RWPE2 (cell line): ENCODE measurements around the gene YBEY.

Source experiments
- ATAC-seq: fragments of 200-7000 bp; cut with Tn5 transposase; 3 replicates; pipeline ENCODE4 v1.9.1; 2021; ENCODE audit warnings: low read depth
- DNase-seq: peaks from one replicate; pipeline ENCODE4 v3.0.0-alpha.2; 2020; ENCODE audit warnings: low spot score
- H3K27ac ChIP-seq: fragments of 450-650 bp; 2 replicates; pipeline ENCODE4 v1.5.1; 2017; ENCODE audit warnings: mild to moderate bottlenecking; ENCODE audit not compliant: poor library complexity, severe bottlenecking
- H3K27me3 ChIP-seq: fragments of 250-450 bp; sonication (Bioruptor Pico); 2 replicates; pipeline ENCODE4 v1.5.1; 2021; ENCODE audit warnings: mild to moderate bottlenecking, moderate library complexity; ENCODE audit not compliant: insufficient read depth, poor library complexity, severe bottlenecking
- H3K36me3 ChIP-seq: fragments of 250-450 bp; sonication (Bioruptor Pico); 2 replicates; pipeline ENCODE4 v1.5.1; 2020; ENCODE audit warnings: low read depth, mild to moderate bottlenecking, moderate library complexity
- H3K4me1 ChIP-seq: fragments of 250-450 bp; sonication (Bioruptor Pico); 2 replicates; pipeline ENCODE4 v1.5.1; 2021; ENCODE audit warnings: mild to moderate bottlenecking, moderate library complexity; ENCODE audit not compliant: insufficient read depth, poor library complexity, severe bottlenecking
- H3K4me3 ChIP-seq: fragments of 250-450 bp; sonication (Bioruptor Pico); 2 replicates; pipeline ENCODE4 v1.5.1; 2021; ENCODE audit warnings: mild to moderate bottlenecking, moderate library complexity; ENCODE audit not compliant: severe bottlenecking
- H3K9me3 ChIP-seq: fragments of 250-450 bp; sonication (Bioruptor Pico); 2 replicates; pipeline ENCODE4 v1.5.1; 2021; ENCODE audit warnings: mild to moderate bottlenecking, moderate library complexity; ENCODE audit not compliant: severe bottlenecking
- TF ChIP-seq, protein P1 (sequence below): fragments of 450-650 bp; IDR thresholded peaks from one replicate; pipeline ENCODE4 v1.5.1; 2017; ENCODE audit warnings: mild to moderate bottlenecking, moderate library complexity; ENCODE audit not compliant: poor library complexity, severe bottlenecking

The YBEY gene

DNA sequence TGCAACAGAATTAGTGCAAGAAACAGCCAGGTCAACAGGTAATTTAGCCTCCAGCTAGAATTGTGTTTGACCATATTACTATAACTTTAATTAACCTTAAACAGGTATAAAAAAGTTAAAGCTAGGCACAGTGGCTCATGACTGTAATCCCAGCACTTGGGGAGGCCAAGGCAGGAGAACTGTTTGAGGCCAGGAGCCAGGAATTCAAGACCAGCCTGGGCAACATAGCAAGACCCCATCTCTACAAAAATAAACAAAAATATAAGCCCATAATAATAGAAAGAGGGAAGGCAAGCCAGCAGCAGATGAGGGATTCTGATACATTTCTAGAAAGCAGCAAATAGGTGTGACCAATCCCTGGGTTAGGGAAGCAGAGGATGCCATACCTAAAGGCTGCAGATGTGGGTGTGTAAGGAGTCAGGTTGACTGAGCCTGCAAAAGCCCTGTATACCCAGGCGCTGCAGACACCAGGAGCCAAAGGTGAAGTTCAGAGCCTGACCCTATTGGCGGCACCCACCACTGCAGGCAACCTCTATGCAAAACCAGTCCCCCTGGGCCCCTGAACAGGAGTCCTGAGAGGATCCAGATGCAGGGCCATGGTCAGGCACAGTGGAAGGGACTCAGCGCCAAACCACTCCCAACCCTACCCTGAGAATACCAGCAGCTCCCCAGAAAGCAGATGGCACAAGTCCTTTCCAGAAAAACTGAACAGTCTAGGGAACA, 38.3 kb upstream of the YBEY start:
- H3K4me3 ChIP-seq = no peak overlapping the region
- H3K9me3 ChIP-seq = no peaks in the 10 kb centered on the region
- DNase-seq (no peak), ATAC-seq (no peak)
- no peaks in the 10 kb centered on the region for H3K27me3 ChIP-seq
- TF ChIP-seq, protein P1, sequence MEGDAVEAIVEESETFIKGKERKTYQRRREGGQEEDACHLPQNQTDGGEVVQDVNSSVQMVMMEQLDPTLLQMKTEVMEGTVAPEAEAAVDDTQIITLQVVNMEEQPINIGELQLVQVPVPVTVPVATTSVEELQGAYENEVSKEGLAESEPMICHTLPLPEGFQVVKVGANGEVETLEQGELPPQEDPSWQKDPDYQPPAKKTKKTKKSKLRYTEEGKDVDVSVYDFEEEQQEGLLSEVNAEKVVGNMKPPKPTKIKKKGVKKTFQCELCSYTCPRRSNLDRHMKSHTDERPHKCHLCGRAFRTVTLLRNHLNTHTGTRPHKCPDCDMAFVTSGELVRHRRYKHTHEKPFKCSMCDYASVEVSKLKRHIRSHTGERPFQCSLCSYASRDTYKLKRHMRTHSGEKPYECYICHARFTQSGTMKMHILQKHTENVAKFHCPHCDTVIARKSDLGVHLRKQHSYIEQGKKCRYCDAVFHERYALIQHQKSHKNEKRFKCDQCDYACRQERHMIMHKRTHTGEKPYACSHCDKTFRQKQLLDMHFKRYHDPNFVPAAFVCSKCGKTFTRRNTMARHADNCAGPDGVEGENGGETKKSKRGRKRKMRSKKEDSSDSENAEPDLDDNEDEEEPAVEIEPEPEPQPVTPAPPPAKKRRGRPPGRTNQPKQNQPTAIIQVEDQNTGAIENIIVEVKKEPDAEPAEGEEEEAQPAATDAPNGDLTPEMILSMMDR = no peak
- peaks cover 97% of the 10 kb centered on the region for H3K36me3 ChIP-seq
- no peak overlapping the region for H3K27ac ChIP-seq
- peaks cover 6% of the 10 kb centered on the region for H3K4me1 ChIP-seq

DNA sequence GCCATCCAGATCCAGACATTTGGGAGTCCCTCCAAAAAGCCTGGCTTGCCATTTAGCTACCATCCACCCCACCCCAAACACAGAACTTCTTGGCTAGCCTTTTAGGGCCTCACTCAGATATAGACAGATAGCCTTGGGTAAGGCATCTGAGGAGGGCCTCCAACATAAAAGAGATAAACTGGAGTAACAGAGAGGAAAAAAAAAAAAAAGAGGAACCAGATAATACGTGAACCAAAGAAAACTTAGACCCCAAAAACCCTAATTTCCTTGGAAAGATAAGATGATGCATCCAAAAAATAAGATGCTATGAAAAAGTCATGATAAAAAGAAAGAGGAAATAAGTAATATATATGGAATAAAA, 37.7 kb upstream of the YBEY start:
- no peak overlapping the region for H3K4me3 ChIP-seq
- no peak overlapping the region for H3K27ac ChIP-seq
- ATAC-seq = no peak
- H3K27me3 ChIP-seq = no peaks in the 10 kb centered on the region
- H3K36me3 ChIP-seq = peaks cover 97% of the 10 kb centered on the region
- DNase-seq = no peak
- no peaks in the 10 kb centered on the region for H3K9me3 ChIP-seq
- TF ChIP-seq, protein P1 = no peak
- peaks cover 6% of the 10 kb centered on the region for H3K4me1 ChIP-seq

DNA sequence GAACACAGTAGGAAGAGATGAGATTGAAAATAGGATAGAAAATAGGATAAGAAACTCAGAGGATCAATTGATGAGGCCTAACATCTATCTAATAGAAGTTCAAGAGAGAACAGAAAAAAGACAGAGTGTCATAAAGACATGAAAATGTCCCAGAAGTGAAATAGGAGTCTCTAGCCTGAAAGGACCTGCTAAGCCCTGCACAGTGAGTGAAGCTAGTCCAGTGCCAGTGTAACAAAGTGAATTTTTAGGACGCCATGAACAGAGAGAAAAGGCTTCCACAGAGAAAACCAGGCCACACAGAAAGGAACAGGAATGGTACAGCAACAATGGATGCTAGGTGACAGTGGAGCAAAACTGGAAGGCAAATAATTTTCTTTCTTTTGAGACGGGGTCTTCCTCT, 37.3 kb upstream of the YBEY start:
- TF ChIP-seq, protein P1 = no peak
- Histone ChIP-seq H3K4me3 (no peak overlapping the region), H3K27ac (no peak overlapping the region), H3K4me1 (peaks cover 6% of the 10 kb centered on the region), H3K9me3 (no peaks in the 10 kb centered on the region), H3K27me3 (no peaks in the 10 kb centered on the region), H3K36me3 (peaks cover 95% of the 10 kb centered on the region)
- no peak for ATAC-seq
- DNase-seq = no peak

DNA sequence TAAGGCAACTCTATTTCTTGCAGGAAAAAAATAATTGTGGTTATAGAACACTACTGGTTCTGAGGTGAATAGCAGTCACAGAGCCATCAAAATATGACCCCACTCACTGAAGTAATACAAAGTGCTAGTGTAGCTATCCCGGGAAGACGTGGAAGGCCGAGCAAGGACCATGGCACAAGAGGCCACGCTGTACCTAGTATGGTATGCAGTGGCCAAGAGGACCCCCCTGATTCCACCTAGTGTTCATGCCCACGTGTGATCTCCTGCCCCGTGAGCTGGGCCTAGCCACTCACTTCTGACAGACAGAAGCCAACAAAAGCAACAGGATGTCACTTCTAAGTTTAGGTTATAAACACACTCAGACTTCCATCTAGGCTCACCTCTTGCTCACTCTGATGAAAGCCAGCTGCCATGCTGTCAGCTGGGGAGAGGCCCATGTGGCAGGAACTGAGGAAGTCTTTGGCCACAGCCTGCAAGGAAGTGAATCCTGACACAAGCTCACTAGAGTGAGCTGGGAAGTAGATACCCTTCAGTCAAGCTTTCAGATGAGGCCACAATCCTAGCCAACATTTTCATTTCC, 35.9 kb upstream of the YBEY start:
- ATAC-seq = no peak; the same call in 2 of the 3 replicates
- peaks cover 95% of the 10 kb centered on the region for H3K36me3 ChIP-seq
- H3K4me3 ChIP-seq = no peak overlapping the region
- no peaks in the 10 kb centered on the region for H3K27me3 ChIP-seq
- no peak overlapping the region for H3K27ac ChIP-seq
- no peak for DNase-seq
- no peaks in the 10 kb centered on the region for H3K9me3 ChIP-seq
- TF ChIP-seq, protein P1 = no peak
- H3K4me1 ChIP-seq = peaks cover 6% of the 10 kb centered on the region

DNA sequence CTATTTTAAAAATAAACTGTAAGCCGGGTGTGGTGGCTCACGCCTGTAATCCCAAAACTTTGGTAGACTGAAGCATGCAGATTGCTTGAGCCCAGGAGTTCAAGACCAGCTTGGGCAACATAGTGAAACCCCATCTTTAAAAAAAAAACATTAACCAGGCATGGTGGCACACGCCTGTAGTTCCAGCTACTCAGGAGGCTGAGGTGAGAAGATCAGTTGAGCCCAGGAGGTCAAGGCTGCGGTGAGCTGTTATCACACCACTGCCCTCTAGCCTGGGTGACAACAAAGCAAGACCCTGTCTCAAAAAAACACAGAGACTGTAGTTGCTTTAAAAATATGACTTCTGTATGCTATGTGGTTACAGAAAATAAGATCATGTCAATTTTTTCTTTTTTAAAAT, 33.3 kb upstream of the YBEY start:
- no peak for ATAC-seq
- TF ChIP-seq, protein P1 = no peak
- H3K27ac ChIP-seq = no peak overlapping the region
- no peaks in the 10 kb centered on the region for H3K27me3 ChIP-seq
- peaks cover 92% of the 10 kb centered on the region for H3K36me3 ChIP-seq
- peaks cover 6% of the 10 kb centered on the region for H3K4me1 ChIP-seq
- H3K4me3 ChIP-seq = no peak overlapping the region
- H3K9me3 ChIP-seq = no peaks in the 10 kb centered on the region
- DNase-seq = no peak
